Spinal cord (tissue), 10 donors: Measurements from ENCODE around the gene TEX55. TPM values are rescaled to one million over a fixed set of nuclear protein-coding genes. Genes with fewer than 3 reads are reported as not detected.

Experiments
- DNase-seq, 6 donors: peaks; one replicate each; pipeline versions ENCODE4 v3.0.0 to v3.0.0-alpha.2; 2013 to 2015; ENCODE audit warnings: low spot score in 6 of 6, low read depth in 4 of 6
- H3K27ac ChIP-seq: one replicate; pipeline ENCODE4 v1.5.1; 2013; ENCODE audit warnings: low read depth, low read length, control low read depth
- H3K27me3 ChIP-seq: one replicate; pipeline ENCODE4 v1.6.1; 2013; ENCODE audit warnings: low read length; ENCODE audit not compliant: control insufficient read depth, insufficient read depth
- H3K36me3 ChIP-seq: one replicate; pipeline ENCODE4 v1.6.1; 2013; ENCODE audit warnings: low read length; ENCODE audit not compliant: control insufficient read depth, insufficient read depth
- H3K4me1 ChIP-seq: one replicate; pipeline ENCODE4 v1.6.1; 2013; ENCODE audit warnings: low read length; ENCODE audit not compliant: control insufficient read depth, insufficient read depth
- H3K4me3 ChIP-seq: one replicate; pipeline ENCODE4 v1.5.1; 2013; ENCODE audit warnings: low read depth, low read length, control low read depth
- H3K9me3 ChIP-seq: one replicate; pipeline ENCODE4 v1.6.1; 2013; ENCODE audit warnings: low read length; ENCODE audit not compliant: control insufficient read depth, insufficient read depth
- WGBS: methylation state at CpG from one replicate; pipeline ENCODE4 v1.1.5; 2013; ENCODE audit warnings: missing lambda C conversion rate; ENCODE audit not compliant: insufficient coverage; 5-methylcytosine and 5-hydroxymethylcytosine counted together
- polyA plus RNA-seq, 2 donors: library from polyadenylated mRNA; unstranded; fragments of 120-200 nt; gene quantifications; one replicate each; pipeline ENCODE4 v1.2.1, GENCODE V29; 2013; ENCODE audit not compliant: insufficient read length in 2 of 2
- total RNA-seq, 2 donors: library from RNA; depleted of rRNA in 1 of 2; stranded (reverse); fragments of 120-200 nt in 1 of 2; fragments of >200 nt in 1 of 2; gene quantifications; one replicate each; pipeline versions ENCODE4 v1.2.3 to v1.2.4, GENCODE V29; 2013 to 2014
- donor health status: healthy.

TEX55 gene
- total and polyA plus RNA-seq, 4 donors = not detected

- Histone ChIP-seq H3K27ac (no peak overlapping the region), H3K9me3 (peaks cover 2% of the 10 kb centered on the region), H3K4me3 (no peak overlapping the region), H3K4me1 (no peaks in the 10 kb centered on the region), H3K36me3 (no peaks in the 10 kb centered on the region), H3K27me3 (no peaks in the 10 kb centered on the region)
- DNase-seq = no peak
- WGBS = no CpG with 5 or more reads among the region's 4 CpGs
Observed at GRCh38 chr3:119176778-119177177, 30.8 kb downstream of the TEX55 start.

GRCh38 chr3:119177321-119177720 is 31.4 kb downstream of the TEX55 start:
- Histone ChIP-seq H3K4me3 (no peak overlapping the region), H3K4me1 (no peaks in the 10 kb centered on the region), H3K27ac (no peak overlapping the region), H3K27me3 (no peaks in the 10 kb centered on the region), H3K9me3 (peaks cover 2% of the 10 kb centered on the region), H3K36me3 (no peaks in the 10 kb centered on the region)
- no peak for DNase-seq
- 78% methylated on average over 1 of the region's 4 CpGs for WGBS

GRCh38 chr3:119181765-119182164 is 35.8 kb downstream of the TEX55 start:
- Histone ChIP-seq H3K9me3 (peaks cover 2% of the 10 kb centered on the region), H3K36me3 (no peaks in the 10 kb centered on the region), H3K27ac (no peak overlapping the region), H3K27me3 (no peaks in the 10 kb centered on the region), H3K4me1 (no peaks in the 10 kb centered on the region), H3K4me3 (no peak overlapping the region)
- no peak for DNase-seq
- 67% methylated on average over 2 of the region's 3 CpGs for WGBS

- WGBS = 59% methylated on average over 7 of the region's 9 CpGs
- Histone ChIP-seq H3K36me3 (no peaks in the 10 kb centered on the region), H3K27me3 (no peaks in the 10 kb centered on the region), H3K27ac (no peak overlapping the region), H3K4me3 (no peak overlapping the region), H3K9me3 (no peaks in the 10 kb centered on the region), H3K4me1 (no peaks in the 10 kb centered on the region)
- DNase-seq = no peak
Observed at GRCh38 chr3:119184111-119184510, 38.1 kb downstream of the TEX55 start.

- Histone ChIP-seq H3K27ac (no peak overlapping the region), H3K36me3 (no peaks in the 10 kb centered on the region), H3K27me3 (no peaks in the 10 kb centered on the region), H3K4me3 (no peak overlapping the region), H3K9me3 (no peaks in the 10 kb centered on the region), H3K4me1 (no peaks in the 10 kb centered on the region)
- WGBS = 96% methylated on average over 3 of the region's 7 CpGs
- no peak for DNase-seq
Observed at GRCh38 chr3:119184796-119185570, 39.0 kb downstream of the TEX55 start.

GRCh38 chr3:119187266-119187665 is 41.3 kb downstream of the TEX55 start:
- no peak overlapping the region for H3K4me3 ChIP-seq
- no peak overlapping the region for H3K27ac ChIP-seq
- H3K9me3 ChIP-seq = no peaks in the 10 kb centered on the region
- H3K36me3 ChIP-seq = no peaks in the 10 kb centered on the region
- H3K4me1 ChIP-seq = no peaks in the 10 kb centered on the region
- no peaks in the 10 kb centered on the region for H3K27me3 ChIP-seq
- no peak for DNase-seq

GRCh38 chr3:119191800-119192199 is 45.8 kb downstream of the TEX55 start:
- H3K36me3 ChIP-seq = no peaks in the 10 kb centered on the region
- H3K4me3 ChIP-seq = no peak overlapping the region
- no peaks in the 10 kb centered on the region for H3K27me3 ChIP-seq
- WGBS = 79% methylated on average over 1 of the region's 1 CpG
- H3K27ac ChIP-seq = no peak overlapping the region
- no peak for DNase-seq
- H3K9me3 ChIP-seq = no peaks in the 10 kb centered on the region
- H3K4me1 ChIP-seq = no peaks in the 10 kb centered on the region

GRCh38 chr3:119194237-119195150 is 48.5 kb downstream of the TEX55 start:
- DNase-seq = no peak
- Histone ChIP-seq H3K27ac (no peak overlapping the region), H3K36me3 (no peaks in the 10 kb centered on the region), H3K9me3 (no peaks in the 10 kb centered on the region), H3K27me3 (no peaks in the 10 kb centered on the region), H3K4me1 (no peaks in the 10 kb centered on the region), H3K4me3 (no peak overlapping the region)
- WGBS = 83% methylated on average over 5 of the region's 7 CpGs

- DNase-seq = no peak
- 70% methylated on average over 1 of the region's 1 CpG for WGBS
Observed at GRCh38 chr3:119195151-119195476, 49.1 kb downstream of the TEX55 start.

GRCh38 chr3:119195911-119196310 is 49.9 kb downstream of the TEX55 start:
- Histone ChIP-seq H3K4me1 (no peaks in the 10 kb centered on the region), H3K27ac (no peak overlapping the region), H3K27me3 (no peaks in the 10 kb centered on the region), H3K36me3 (no peaks in the 10 kb centered on the region), H3K9me3 (no peaks in the 10 kb centered on the region), H3K4me3 (no peak overlapping the region)
- WGBS = 53% methylated on average over 1 of the region's 1 CpG
- DNase-seq = no peak

More at GRCh38 chr3:119195151-119195476, 49.1 kb downstream of the TEX55 start:
- Histone ChIP-seq H3K36me3 (no peaks in the 10 kb centered on the region), H3K4me3 (no peak overlapping the region), H3K4me1 (no peaks in the 10 kb centered on the region), H3K27ac (no peak overlapping the region), H3K9me3 (no peaks in the 10 kb centered on the region), H3K27me3 (no peaks in the 10 kb centered on the region)
